Right lobe of liver (tissue), 4 donors: Measurements from ENCODE around the gene VARS1.

Experiments used
- POLR2A ChIP-seq: fragments of 450-650 bp; IDR thresholded peaks from one replicate; pipeline ENCODE4 v1.6.1; 2017; ENCODE audit warnings: antibody characterized with exemption, mild to moderate bottlenecking
- TF ChIP-seq, protein P1 (sequence below), 4 donors: fragments of 200-600 bp in 3 of 4; fragments of 450-650 bp in 1 of 4; IDR thresholded peaks; one replicate each; pipeline versions ENCODE4 v1.5.1 to v1.8.0; 2016 to 2022; ENCODE audit warnings: antibody characterized with exemption in 4 of 4, mild to moderate bottlenecking in 2 of 4
- donor health status: DM: no; HTN: no; CAD: no.
- donor health status: DM: no; HTN: no; CAD: no.
- donor health status: DM: no; HTN: yes; CAD: no.

DNA sequence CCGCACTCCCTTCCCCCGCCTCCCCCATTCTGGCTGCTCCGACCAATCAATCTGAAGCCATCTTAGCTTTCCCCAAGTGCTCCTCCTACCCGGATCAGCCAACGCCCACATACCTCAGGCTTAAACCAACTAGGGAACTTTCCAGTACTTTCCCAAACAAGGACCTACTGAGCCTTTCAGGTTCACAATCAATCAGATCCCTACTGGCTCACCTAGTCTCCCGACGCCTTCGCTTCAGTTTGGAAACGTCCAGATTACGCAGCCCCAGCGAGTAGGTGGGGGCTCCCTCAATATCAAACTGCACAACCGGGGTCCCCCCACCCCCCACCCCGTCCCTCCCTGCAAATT lies 19.1 kb upstream of the VARS1 start:
- TF ChIP-seq POLR2A = peak; percentile 39
- TF ChIP-seq, protein P1, sequence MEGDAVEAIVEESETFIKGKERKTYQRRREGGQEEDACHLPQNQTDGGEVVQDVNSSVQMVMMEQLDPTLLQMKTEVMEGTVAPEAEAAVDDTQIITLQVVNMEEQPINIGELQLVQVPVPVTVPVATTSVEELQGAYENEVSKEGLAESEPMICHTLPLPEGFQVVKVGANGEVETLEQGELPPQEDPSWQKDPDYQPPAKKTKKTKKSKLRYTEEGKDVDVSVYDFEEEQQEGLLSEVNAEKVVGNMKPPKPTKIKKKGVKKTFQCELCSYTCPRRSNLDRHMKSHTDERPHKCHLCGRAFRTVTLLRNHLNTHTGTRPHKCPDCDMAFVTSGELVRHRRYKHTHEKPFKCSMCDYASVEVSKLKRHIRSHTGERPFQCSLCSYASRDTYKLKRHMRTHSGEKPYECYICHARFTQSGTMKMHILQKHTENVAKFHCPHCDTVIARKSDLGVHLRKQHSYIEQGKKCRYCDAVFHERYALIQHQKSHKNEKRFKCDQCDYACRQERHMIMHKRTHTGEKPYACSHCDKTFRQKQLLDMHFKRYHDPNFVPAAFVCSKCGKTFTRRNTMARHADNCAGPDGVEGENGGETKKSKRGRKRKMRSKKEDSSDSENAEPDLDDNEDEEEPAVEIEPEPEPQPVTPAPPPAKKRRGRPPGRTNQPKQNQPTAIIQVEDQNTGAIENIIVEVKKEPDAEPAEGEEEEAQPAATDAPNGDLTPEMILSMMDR (IDR thresholded peaks at IDR 0.05) = no peak
